Measurements from ENCODE around the gene PFKFB3. TPM values are rescaled to one million over a fixed set of nuclear protein-coding genes. Genes with fewer than 3 reads are reported as not detected.
"Not testable (repeated sequence)": the region's sequence is repeated elsewhere in the genome, so short reads cannot be mapped to it uniquely, and the experiment has no call there.

The PFKFB3 gene
- total RNA-seq, 1 experiment from 2014 or later: 21.8 TPM

DNA sequence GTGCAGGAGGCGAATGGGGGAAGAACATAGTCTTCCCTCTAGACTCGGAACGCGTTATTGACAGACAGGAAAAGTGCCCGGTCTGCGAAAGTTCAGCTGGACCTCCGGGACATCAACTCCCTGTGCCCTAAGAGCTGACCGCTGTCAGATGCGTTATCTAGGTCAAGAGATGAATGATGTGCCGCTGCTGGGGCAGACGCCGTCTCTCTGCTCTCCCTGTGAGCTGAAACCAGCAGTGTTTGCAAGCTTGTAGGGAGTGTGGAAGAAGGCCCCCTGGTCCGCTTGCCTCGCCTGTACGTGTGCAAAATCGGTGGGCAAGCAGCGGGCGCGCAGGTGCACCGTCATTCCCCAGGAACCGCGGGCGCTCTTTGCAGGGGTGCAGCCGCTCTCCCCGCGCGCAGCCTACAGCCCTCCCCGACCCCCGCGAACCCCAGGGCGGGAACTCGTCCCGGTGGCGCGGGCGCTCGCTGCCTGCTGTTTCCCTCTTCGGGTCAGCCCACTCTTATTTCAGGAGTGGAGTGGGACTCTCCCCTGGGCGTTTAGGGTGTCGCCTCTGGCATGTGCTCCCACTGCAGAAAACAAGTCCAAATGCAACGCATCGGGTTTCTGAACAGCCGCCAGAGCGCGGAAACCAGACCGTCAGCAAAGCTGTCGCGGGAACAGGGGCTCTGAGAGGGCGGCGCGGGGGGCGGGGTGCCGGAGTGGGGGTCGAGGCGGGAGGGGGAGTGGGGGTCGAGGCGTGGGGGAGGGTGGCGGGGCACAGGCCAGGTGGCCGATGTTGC lies 1.8 kb upstream of the PFKFB3 start:
- H3K36me3 ChIP-seq: peaks cover 8% of the 10 kb centered on the region
- DNase-seq (ENCODE audit: low read depth in 1 of 2, low spot score in 2 of 2): no peak
- no peak overlapping the region for H3K27ac ChIP-seq
- peaks cover 42% of the 10 kb centered on the region for H3K4me1 ChIP-seq (replicated peaks)
- H3K4me3 ChIP-seq: peak overlapping the region; percentile 17; the same call in 1 of the 2 replicates
- peaks cover 7% of the 10 kb centered on the region; the same call in 1 of the 2 replicates for H3K9me3 ChIP-seq (replicated peaks)
- no peaks in the 10 kb centered on the region for H3K27me3 ChIP-seq (replicated peaks)

DNA sequence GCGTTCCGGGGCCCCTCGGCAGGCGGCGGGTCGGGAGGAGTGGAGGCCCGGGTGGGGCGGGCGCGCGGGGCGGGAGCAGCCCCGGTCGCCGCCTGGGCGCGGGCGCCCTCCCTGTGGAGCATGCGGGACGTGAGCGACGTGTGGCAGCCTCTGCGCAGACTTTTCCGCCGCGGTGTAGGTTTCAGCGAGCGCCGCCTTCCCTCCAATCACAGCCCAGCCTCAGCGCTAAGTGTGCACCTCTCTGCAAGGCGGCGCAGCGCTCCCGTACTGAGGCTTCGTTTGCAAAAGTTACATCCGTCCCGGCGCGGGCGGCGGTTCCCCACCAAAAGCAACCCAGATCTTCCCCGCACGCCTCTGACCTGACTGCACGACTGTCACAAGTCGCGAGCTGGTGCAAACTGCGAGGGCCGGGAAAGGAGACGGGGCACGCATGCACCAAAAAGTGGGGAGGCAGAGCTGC lies 1.2 kb upstream of the PFKFB3 start:
- no peak overlapping the region for H3K27ac ChIP-seq
- no peaks in the 10 kb centered on the region for H3K27me3 ChIP-seq (replicated peaks)
- peak in 1 of 2 experiments; percentile 13 for DNase-seq (ENCODE audit: low read depth in 1 of 2, low spot score in 2 of 2)
- peaks cover 42% of the 10 kb centered on the region for H3K4me1 ChIP-seq (replicated peaks)
- H3K36me3 ChIP-seq: peaks cover 8% of the 10 kb centered on the region
- peak overlapping the region; percentile 17 for H3K4me3 ChIP-seq
- peaks cover 7% of the 10 kb centered on the region; the same call in 1 of the 2 replicates for H3K9me3 ChIP-seq (replicated peaks)

DNA sequence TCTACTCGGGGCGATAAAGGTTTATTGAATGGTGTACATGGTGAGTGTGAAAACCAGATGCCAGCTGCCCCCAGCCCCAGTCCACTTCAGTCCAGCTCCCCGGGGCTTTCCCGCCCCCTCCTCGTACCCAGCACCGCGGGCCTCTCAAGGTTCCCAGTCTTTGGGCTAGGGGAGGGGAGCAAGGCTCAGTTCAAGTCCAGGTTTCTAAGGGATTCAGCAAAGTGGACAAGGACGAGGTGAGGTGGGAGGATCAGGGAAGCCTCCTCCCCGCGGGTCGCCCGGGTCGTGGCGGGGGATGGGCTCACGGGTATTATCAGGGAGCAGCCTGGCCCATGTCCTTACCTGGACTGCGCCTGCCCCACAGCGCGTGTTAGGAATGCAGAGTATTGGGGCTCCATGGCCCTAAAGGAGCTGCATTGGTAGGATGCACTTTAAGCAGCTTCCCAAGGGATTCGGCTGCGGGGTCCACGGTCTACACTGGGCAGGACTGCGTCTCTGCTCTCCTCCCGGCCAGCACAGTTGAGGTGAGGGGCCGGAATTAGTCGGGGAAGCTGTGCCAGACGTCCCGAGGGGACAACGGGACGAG lies 541 bp upstream of the PFKFB3 start:
- DNase-seq (ENCODE audit: low read depth in 1 of 2, low spot score in 2 of 2): no peak
- Histone ChIP-seq H3K4me1 (replicated peaks) (peaks cover 42% of the 10 kb centered on the region), H3K9me3 (replicated peaks) (peaks cover 7% of the 10 kb centered on the region; the same call in 1 of the 2 replicates), H3K4me3 (peak overlapping the region; percentile 71), H3K27ac (no peak overlapping the region), H3K36me3 (peaks cover 9% of the 10 kb centered on the region), H3K27me3 (replicated peaks) (no peaks in the 10 kb centered on the region)

DNA sequence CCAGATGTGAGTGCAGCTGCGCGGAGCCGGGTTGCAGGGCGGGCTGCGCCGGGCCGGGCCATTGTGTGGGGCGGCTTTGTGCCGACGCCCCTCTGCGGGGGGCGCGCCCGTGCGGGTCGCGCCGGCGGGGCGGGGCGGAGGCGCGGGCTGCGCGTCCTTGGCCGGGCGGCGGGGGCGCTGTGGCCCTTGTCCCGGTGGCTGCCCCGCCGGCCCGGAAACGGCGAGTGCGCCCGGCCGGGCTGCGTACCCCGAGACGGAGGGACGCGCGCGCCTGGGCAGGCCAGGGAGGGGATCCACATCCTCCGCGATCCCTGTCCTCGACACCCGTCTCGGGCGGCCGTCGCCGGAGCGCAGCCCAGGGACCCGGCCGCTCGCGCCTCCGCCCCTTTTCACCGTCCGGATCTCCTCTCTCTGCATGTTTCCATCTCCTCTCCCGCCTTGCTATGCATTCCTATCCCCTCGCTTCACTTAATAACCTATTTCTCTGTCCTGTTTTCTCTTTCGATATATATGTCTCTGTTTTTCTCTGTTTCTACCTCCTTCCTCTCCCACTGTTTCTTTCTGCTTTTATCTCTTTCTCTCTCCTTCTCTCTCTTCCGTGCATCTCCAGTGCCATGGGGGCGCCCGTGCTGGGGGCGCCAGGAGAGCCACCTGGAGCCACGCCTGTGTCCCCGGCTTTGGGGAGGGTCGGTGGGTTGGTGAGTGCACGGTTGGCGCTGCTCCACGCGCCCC lies 765 bp downstream of the PFKFB3 start:
- Histone ChIP-seq H3K4me3 (peak overlapping the region; percentile 71), H3K27me3 (replicated peaks) (no peaks in the 10 kb centered on the region), H3K27ac (peak overlapping the region; percentile 73), H3K4me1 (replicated peaks) (peaks cover 42% of the 10 kb centered on the region), H3K36me3 (peaks cover 12% of the 10 kb centered on the region), H3K9me3 (replicated peaks) (peaks cover 7% of the 10 kb centered on the region; the same call in 1 of the 2 replicates)
- peak; percentile 66 to 79 for DNase-seq (ENCODE audit: low read depth in 1 of 2, low spot score in 2 of 2)

DNA sequence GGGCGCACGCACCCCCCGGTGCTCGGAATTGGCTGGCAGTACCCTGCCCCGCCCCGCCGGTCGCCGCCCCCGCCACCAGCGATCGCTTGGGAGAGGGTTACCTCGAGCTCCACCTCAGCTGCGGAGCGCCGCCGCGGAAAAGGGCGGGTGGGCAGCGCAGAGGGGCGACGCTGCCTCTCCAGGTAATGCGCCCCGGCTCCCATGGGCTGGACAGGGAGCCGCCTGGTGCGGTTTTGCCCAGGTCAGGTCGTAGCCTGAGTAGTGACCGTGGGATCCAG lies 1.3 kb downstream of the PFKFB3 start:
- peaks cover 42% of the 10 kb centered on the region for H3K4me1 ChIP-seq (replicated peaks)
- H3K9me3 ChIP-seq (replicated peaks): peaks cover 7% of the 10 kb centered on the region; the same call in 1 of the 2 replicates
- peak overlapping the region; percentile 73 for H3K27ac ChIP-seq
- peak overlapping the region; percentile 71 for H3K4me3 ChIP-seq
- H3K27me3 ChIP-seq (replicated peaks): no peaks in the 10 kb centered on the region
- peaks cover 12% of the 10 kb centered on the region for H3K36me3 ChIP-seq
- peak in 1 of 2 experiments; percentile 43 for DNase-seq (ENCODE audit: low read depth in 1 of 2, low spot score in 2 of 2)

DNA sequence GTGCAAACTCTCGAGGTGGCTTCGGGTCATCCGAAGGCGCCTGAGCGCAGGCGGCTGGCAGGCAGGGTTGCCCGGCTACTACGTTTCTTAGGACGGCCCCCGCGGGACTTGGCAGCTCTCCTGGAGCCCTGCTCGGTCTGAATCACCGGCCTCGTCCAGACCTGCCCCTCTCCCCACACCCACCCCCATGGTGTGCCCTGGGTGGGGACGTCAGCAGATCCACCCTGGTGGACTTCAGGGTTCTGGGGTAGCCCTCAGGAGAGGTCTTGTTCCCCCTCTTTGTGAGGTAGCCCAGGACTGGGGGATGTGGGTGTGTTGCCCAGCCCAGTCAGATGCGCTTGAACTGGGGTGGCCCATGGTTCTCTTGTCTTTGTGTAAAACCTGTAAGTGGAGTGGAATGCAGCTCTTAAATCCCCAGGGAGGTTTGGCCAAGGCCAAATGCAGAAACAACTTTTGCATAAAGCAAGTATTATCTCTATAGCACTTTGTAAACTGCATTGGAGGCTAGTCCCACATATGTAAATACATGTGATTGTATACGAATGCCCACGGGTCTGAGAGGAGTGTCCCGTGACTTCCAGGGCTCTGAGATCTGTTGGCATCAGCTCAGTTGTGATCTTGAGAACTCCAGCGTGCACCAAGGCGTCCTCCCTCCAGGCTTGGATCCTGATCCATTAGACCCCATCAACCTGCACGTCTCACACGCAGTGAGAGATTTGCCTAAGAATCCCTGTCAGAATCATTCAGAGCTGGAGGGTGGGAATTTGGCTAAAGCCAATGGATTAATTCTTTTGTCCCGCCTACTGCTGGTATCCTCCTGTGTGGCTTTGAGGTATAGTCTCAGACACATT lies 1.8 kb downstream of the PFKFB3 start:
- Histone ChIP-seq H3K4me3 (peak overlapping the region; percentile 71), H3K9me3 (replicated peaks) (peaks cover 7% of the 10 kb centered on the region; the same call in 1 of the 2 replicates), H3K4me1 (replicated peaks) (peaks cover 42% of the 10 kb centered on the region), H3K36me3 (peaks cover 12% of the 10 kb centered on the region), H3K27me3 (replicated peaks) (no peaks in the 10 kb centered on the region), H3K27ac (peak overlapping the region; percentile 73)
- peak; percentile 83 to 89 for DNase-seq (ENCODE audit: low read depth in 1 of 2, low spot score in 2 of 2)

DNA sequence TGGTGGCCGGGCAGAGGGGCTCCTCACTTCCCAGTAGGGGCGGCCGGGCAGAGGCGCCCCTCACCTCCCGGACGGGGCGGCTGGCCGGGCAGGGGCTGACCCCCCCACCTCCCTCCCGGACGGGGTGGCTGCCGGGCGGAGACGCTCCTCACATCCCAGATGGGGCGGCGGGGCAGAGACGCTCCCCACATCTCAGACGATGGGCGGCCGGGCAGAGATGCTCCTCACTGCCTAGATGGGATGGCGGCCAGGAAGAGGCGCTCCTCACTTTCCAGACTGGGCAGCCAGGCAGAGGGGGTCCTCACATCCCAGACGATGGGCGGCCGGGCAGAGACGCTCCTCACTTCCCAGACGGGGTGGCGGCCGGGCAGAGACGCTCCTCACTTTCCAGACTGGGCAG lies 3.8 kb downstream of the PFKFB3 start:
- H3K27me3 ChIP-seq (replicated peaks); H3K27ac ChIP-seq; DNase-seq (ENCODE audit: low read depth in 1 of 2, low spot score in 2 of 2); H3K4me3 ChIP-seq; H3K9me3 ChIP-seq (replicated peaks): not testable (repeated sequence)
- H3K4me1 ChIP-seq (replicated peaks): peaks cover 38% of the 10 kb centered on the region
- peaks cover 12% of the 10 kb centered on the region for H3K36me3 ChIP-seq

DNA sequence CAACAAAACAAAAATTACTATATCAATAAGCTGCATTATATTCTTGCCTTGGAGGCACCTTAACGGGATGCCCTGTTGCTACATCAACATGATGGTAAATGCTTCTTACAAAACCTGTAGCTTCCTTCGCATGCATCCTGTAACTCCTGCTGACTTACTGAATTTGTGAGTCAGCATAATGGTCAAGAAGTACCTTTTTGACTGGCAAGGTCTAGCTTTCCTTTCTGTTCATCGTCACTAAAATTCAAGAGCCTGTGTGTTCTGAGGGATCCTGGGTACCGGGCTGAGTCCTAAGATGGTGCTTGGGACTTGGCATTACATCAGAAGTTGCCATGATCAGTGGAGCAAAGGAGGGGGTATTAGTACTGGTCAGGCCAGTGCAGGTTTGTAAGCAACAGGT lies 4.9 kb downstream of the PFKFB3 start:
- no peaks in the 10 kb centered on the region for H3K27me3 ChIP-seq (replicated peaks)
- peaks cover 15% of the 10 kb centered on the region for H3K36me3 ChIP-seq
- H3K27ac ChIP-seq: no peak overlapping the region
- DNase-seq (ENCODE audit: low read depth in 1 of 2, low spot score in 2 of 2): no peak
- H3K9me3 ChIP-seq (replicated peaks): peaks cover 4% of the 10 kb centered on the region; the same call in 1 of the 2 replicates
- peaks cover 26% of the 10 kb centered on the region for H3K4me1 ChIP-seq (replicated peaks)
- no peak overlapping the region for H3K4me3 ChIP-seq

DNA sequence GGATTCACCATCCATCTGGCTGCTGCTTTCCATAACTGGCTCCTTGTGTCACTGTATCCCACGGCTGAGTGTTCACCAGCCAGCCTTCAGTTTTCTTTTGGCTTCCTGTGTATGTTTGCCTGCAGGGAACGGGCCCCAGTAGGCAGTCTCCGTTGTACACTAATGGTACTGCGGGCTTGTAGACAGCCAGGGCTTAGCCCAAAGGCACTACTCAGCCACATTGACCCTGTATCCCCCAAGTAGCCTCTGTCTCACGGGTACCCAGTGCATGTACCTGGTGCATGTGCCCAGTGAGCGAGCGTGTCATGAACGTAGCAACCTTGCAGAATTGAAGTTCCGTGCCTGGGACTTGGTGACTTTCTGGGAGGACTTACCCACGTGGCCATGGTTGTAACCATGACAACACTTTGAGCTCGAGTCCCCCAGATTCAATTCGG lies 6.1 kb downstream of the PFKFB3 start:
- H3K27ac ChIP-seq: no peak overlapping the region
- DNase-seq (ENCODE audit: low read depth in 1 of 2, low spot score in 2 of 2): no peak
- H3K4me1 ChIP-seq (replicated peaks): peaks cover 28% of the 10 kb centered on the region
- H3K27me3 ChIP-seq (replicated peaks): no peaks in the 10 kb centered on the region
- peaks cover 17% of the 10 kb centered on the region for H3K36me3 ChIP-seq
- H3K4me3 ChIP-seq: no peak overlapping the region
- no peaks in the 10 kb centered on the region; the same call in 1 of the 2 replicates for H3K9me3 ChIP-seq (replicated peaks)

DNA sequence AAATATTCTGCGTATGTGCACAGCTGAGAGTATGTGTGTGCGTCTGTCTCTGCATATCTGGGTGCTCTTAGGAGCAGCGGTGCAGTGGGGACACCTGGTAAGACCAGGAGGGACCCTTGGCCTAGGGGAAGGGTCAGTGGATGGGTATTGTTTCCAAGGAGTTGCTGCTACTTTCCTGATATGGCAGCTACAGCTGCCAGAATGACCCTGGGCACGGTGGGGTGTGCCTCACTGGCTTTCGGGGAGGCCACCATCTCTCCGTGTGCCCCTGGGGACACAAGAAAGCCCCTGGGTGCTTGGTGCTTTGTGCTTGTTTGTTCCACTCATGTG lies 8.6 kb downstream of the PFKFB3 start:
- Histone ChIP-seq H3K27ac (no peak overlapping the region), H3K4me1 (replicated peaks) (peaks cover 10% of the 10 kb centered on the region), H3K4me3 (no peak overlapping the region), H3K9me3 (replicated peaks) (no peaks in the 10 kb centered on the region), H3K36me3 (peaks cover 41% of the 10 kb centered on the region), H3K27me3 (replicated peaks) (no peaks in the 10 kb centered on the region)
- DNase-seq (ENCODE audit: low read depth in 1 of 2, low spot score in 2 of 2): no peak

DNA sequence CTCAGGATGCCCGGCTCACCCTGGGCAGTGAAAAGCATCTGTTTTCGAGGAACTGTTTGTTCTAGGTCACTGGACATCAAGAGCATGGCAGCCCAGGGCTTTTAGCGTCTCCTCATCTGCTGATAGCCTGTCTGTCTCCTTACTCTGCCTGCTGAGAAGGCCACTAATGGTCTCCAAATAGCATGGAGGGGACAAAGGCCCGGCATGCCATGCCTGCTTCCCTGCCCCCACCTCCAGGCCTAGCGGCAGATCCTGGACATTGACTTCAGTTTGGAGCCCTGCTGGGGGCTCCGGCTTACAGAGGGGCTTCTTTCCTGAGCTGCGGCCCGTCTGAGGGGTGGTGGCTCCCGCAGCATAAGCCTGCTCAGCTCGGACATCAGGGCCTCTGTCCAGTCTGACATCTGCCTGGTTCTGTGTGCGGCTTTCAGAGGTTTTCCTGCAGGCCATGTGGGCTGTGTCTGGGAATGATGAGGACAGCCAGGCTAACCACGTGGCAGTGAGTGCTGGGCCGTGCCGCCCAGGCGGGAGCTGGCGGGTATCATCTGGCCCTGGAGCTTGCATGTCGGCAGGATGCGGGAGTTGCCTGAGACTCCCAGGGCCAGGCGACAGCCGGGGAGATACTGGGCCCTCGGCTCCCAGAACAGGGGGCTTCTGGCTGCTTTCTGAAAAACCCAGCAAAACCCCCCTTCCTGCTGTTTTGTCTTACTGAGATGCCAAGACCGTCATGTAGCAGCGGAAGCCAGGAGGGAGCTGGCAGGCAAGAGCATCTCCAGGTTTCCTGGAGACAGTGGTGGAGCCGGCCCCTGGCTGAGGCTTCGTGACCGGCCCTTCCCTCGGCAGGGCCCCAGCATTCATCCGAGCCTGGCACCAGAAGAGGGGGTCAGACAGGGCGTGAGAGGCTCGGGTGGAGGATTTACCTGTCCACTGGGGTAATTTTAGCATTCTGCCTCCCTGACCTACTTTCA lies 9.2 kb downstream of the PFKFB3 start:
- H3K9me3 ChIP-seq (replicated peaks): no peaks in the 10 kb centered on the region
- H3K4me1 ChIP-seq (replicated peaks): peaks cover 10% of the 10 kb centered on the region
- H3K36me3 ChIP-seq: peaks cover 48% of the 10 kb centered on the region
- DNase-seq (ENCODE audit: low read depth in 1 of 2, low spot score in 2 of 2): no peak
- H3K27me3 ChIP-seq (replicated peaks): no peaks in the 10 kb centered on the region
- no peak overlapping the region for H3K27ac ChIP-seq
- H3K4me3 ChIP-seq: no peak overlapping the region

DNA sequence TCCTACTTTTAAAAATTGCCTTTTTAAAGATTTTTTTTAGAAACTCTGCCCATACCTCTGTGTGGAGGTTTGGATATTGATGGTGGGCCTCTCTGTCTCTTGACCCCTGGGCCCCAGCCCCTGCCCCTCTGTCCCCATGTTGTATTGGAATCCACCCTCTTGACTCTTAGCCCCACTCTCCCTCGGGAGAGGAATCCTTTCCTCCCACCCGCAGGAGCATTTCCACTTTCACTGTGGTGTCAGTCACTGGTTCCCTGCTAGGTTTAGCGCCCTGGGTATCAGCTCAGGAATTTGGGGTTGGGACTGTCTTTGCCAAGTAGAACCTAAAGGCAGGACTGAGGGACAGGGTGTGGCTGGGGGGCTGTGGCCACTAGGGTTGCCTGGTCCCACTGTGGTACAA lies 10.1 kb downstream of the PFKFB3 start:
- Histone ChIP-seq H3K4me3 (no peak overlapping the region), H3K9me3 (replicated peaks) (no peaks in the 10 kb centered on the region), H3K27me3 (replicated peaks) (no peaks in the 10 kb centered on the region), H3K36me3 (peaks cover 52% of the 10 kb centered on the region), H3K4me1 (replicated peaks) (peaks cover 10% of the 10 kb centered on the region), H3K27ac (no peak overlapping the region)
- DNase-seq (ENCODE audit: low read depth in 1 of 2, low spot score in 2 of 2): no peak

All from SJSA1 (cell line).